GM23248 (cell line): ENCODE results near the gene TTLL1.

ENCODE experiments used
- EZH2 ChIP-seq: fragments of 200-600 bp; sonication (generic); IDR thresholded peaks from 2 replicates; pipeline ENCODE4 v1.6.1; 2018; ENCODE audit warnings: antibody characterized with exemption, mild to moderate bottlenecking; ENCODE audit not compliant: insufficient read depth, poor library complexity, severe bottlenecking
- EZH2phosphoT487 ChIP-seq: fragments of 200-600 bp; sonication (generic); IDR thresholded peaks from 2 replicates; pipeline ENCODE4 v1.6.1; 2018; ENCODE audit warnings: antibody characterized with exemption, moderate library complexity, mild to moderate bottlenecking, low read depth; ENCODE audit not compliant: insufficient read depth

DNA sequence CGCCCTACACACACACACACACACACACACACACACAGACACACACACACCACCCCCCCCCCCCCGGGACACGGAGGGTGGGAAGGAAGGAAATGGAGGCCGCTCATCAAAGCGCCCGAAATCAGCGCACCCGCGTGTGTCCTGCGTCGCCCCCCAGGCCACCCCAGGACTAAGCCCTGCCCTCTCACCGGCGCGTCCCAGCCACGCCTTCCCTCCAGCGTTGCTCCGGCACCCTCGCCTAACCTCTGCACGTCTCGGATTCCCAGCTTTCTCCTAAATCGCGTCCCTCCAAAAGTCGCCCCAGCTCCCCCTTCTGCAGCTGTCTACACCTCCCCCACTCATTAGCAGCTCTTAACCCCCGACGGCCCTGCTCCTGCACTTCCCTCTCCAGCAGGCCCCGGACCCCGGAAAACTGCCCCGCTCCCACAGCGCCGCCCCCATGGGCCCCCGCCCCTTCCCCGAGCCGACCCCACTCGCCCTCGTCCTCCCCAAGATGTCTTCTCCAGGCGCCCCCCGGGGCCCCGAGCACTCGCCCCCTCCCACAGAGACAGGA is 74.8 kb downstream of the TTLL1 start:
- TF ChIP-seq EZH2 (no peak), EZH2phosphoT487 (no peak)
